Liver (tissue), 3 donors: Measurements from ENCODE around the gene NIPAL3.

ENCODE experiments used
- EGR1 ChIP-seq, 2 donors: IDR thresholded peaks; 2 replicates each; pipeline ENCODE4 v1.6.1; 2016 to 2018; ENCODE audit warnings: antibody characterized with exemption in 2 of 2, low read depth in 2 of 2
- TF ChIP-seq, protein P1 (sequence below): fragments of 150-350 bp; IDR thresholded peaks from 2 replicates; pipeline ENCODE4 v1.5.1; 2017; ENCODE audit warnings: improper control_type of control experiment, low read depth, low read length; ENCODE audit not compliant: missing input control
- donor health status: healthy.
- donor health status: healthy.

DNA sequence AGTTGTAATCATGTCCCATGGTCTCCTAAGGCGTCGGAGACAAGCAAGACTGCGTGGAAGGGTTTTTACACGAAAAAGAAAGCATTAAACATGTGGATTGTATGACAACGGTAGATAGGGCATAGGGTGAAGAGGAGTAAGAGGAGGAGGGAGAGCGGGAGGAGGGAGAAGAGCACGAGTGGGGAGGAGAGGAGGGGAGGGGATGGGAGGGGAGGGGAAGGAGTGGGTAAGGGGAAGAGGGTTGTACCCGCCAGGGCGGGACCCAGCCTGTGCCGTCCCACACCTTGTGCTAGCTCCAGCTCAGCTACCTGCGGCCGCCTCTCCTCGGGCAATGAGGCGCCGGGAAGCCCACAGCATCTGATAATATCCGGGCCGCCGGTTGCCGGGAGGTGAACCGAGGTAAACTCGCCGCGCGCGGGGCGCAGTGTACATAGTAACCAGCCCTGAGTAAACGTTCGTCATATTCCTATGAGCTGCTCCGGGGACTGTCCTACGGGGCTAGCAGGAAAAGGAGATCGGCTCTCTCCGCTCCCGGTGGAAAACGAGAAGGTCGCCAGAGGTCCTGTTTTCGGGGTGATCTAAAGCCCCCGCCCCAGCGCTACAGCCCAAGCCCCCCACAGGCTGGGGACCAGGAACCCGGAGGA, 86.6 kb downstream of the NIPAL3 start:
- no peak for TF ChIP-seq EGR1 (IDR thresholded peaks at IDR 0.05; ENCODE audit: low read depth in 2 of 2)
- TF ChIP-seq, protein P1, sequence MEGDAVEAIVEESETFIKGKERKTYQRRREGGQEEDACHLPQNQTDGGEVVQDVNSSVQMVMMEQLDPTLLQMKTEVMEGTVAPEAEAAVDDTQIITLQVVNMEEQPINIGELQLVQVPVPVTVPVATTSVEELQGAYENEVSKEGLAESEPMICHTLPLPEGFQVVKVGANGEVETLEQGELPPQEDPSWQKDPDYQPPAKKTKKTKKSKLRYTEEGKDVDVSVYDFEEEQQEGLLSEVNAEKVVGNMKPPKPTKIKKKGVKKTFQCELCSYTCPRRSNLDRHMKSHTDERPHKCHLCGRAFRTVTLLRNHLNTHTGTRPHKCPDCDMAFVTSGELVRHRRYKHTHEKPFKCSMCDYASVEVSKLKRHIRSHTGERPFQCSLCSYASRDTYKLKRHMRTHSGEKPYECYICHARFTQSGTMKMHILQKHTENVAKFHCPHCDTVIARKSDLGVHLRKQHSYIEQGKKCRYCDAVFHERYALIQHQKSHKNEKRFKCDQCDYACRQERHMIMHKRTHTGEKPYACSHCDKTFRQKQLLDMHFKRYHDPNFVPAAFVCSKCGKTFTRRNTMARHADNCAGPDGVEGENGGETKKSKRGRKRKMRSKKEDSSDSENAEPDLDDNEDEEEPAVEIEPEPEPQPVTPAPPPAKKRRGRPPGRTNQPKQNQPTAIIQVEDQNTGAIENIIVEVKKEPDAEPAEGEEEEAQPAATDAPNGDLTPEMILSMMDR: no peak
